H9 (cell line): ENCODE measurements around the gene ADAM23. TPM values are rescaled to one million over a fixed set of nuclear protein-coding genes. Genes with fewer than 3 reads are reported as not detected.

Source experiments
- DNase-seq: peaks from one replicate; pipeline ENCODE4 v3.0.0-alpha.2; 2017
- H2AFZ ChIP-seq: one replicate; pipeline ENCODE4 v1.6.1; 2013; ENCODE audit warnings: mild to moderate bottlenecking, low read length, control low read depth, moderate library complexity
- H2AK5ac ChIP-seq: 2 replicates; pipeline ENCODE4 v1.6.1; 2013; ENCODE audit warnings: low read length, control low read depth, mixed read lengths; ENCODE audit not compliant: insufficient read length
- H2BK120ac ChIP-seq: one replicate; pipeline ENCODE4 v1.6.1; 2013; ENCODE audit warnings: low read depth, mild to moderate bottlenecking, low read length, control low read depth, inconsistent platforms; ENCODE audit not compliant: poor library complexity, severe bottlenecking
- H2BK12ac ChIP-seq: 2 replicates; pipeline ENCODE4 v1.6.1; 2013; ENCODE audit warnings: low read length, control low read depth, mixed read lengths, low read depth; ENCODE audit not compliant: insufficient read length
- H2BK15ac ChIP-seq: 2 replicates; pipeline ENCODE4 v1.6.1; 2013; ENCODE audit warnings: low read depth, low read length, control low read depth
- H2BK20ac ChIP-seq: one replicate; pipeline ENCODE4 v1.6.1; 2013; ENCODE audit warnings: low read depth, mild to moderate bottlenecking, low read length, control low read depth, inconsistent platforms; ENCODE audit not compliant: poor library complexity, severe bottlenecking
- H2BK5ac ChIP-seq: 2 replicates; pipeline ENCODE4 v1.6.1; 2013; ENCODE audit warnings: low read length, control low read depth, mixed read lengths; ENCODE audit not compliant: insufficient read length
- H3K14ac ChIP-seq: 2 replicates; pipeline ENCODE4 v1.6.1; 2013; ENCODE audit warnings: low read length, control low read depth; ENCODE audit not compliant: insufficient read depth
- H3K18ac ChIP-seq: 2 replicates; pipeline ENCODE4 v1.6.1; 2013; ENCODE audit warnings: low read depth, mild to moderate bottlenecking, mixed read lengths, low read length, control low read depth; ENCODE audit not compliant: insufficient read length
- H3K23ac ChIP-seq: 2 replicates; pipeline ENCODE4 v1.6.1; 2013; ENCODE audit warnings: low read length, control low read depth, mixed read lengths, low read depth; ENCODE audit not compliant: insufficient read length
- H3K23me2 ChIP-seq: 2 replicates; pipeline ENCODE4 v1.6.1; 2013; ENCODE audit warnings: low read depth, mild to moderate bottlenecking, mixed read lengths, low read length, control low read depth; ENCODE audit not compliant: insufficient read length, poor library complexity, severe bottlenecking
- H3K27ac ChIP-seq: 2 replicates; pipeline ENCODE4 v1.5.1; 2013; ENCODE audit warnings: low read length, control low read depth, mixed read lengths, low read depth; ENCODE audit not compliant: insufficient read length
- H3K27me3 ChIP-seq: 2 replicates; pipeline ENCODE4 v1.6.1; 2013; ENCODE audit warnings: low read length, control low read depth, inconsistent platforms; ENCODE audit not compliant: insufficient read depth
- H3K4ac ChIP-seq: 2 replicates; pipeline ENCODE4 v1.6.1; 2013; ENCODE audit warnings: low read depth, mild to moderate bottlenecking, control low read depth, inconsistent platforms, low read length, moderate library complexity
- H3K4me1 ChIP-seq: 2 replicates; pipeline ENCODE4 v1.6.1; 2013; ENCODE audit warnings: low read length, control low read depth, inconsistent platforms; ENCODE audit not compliant: insufficient read depth
- H3K4me2 ChIP-seq: 2 replicates; pipeline ENCODE4 v1.6.1; 2013; ENCODE audit warnings: low read length, control low read depth, mixed read lengths; ENCODE audit not compliant: insufficient read length, insufficient read depth
- H3K56ac ChIP-seq: 2 replicates; pipeline ENCODE4 v1.6.1; 2013; ENCODE audit warnings: low read depth, mild to moderate bottlenecking, mixed read lengths, low read length, control low read depth; ENCODE audit not compliant: insufficient read length
- H3K79me1 ChIP-seq: 2 replicates; pipeline ENCODE4 v1.6.1; 2013; ENCODE audit warnings: low read depth, mild to moderate bottlenecking, moderate library complexity, low read length, control low read depth, inconsistent platforms; ENCODE audit not compliant: insufficient read depth, poor library complexity, severe bottlenecking
- H3K79me2 ChIP-seq: 2 replicates; pipeline ENCODE4 v1.6.1; 2013; ENCODE audit warnings: low read length, control low read depth, inconsistent platforms; ENCODE audit not compliant: insufficient read depth
- H3K9ac ChIP-seq: 2 replicates; pipeline ENCODE4 v1.6.1; 2013; ENCODE audit warnings: low read length, control low read depth, mixed read lengths; ENCODE audit not compliant: insufficient read length; ENCODE audit errors: extremely low read depth
- H3K9me3 ChIP-seq: one replicate; pipeline ENCODE4 v1.6.1; 2013; ENCODE audit warnings: low read depth, low read length, inconsistent platforms; ENCODE audit not compliant: control insufficient read depth
- H3T11ph ChIP-seq: one replicate; pipeline ENCODE4 v1.6.1; 2013; ENCODE audit warnings: mild to moderate bottlenecking, low read length, control low read depth, inconsistent platforms
- H4K20me1 ChIP-seq: one replicate; pipeline ENCODE4 v1.6.1; 2013; ENCODE audit not compliant: control insufficient read depth, insufficient read length, insufficient read depth
- H4K5ac ChIP-seq: 2 replicates; pipeline ENCODE4 v1.6.1; 2013; ENCODE audit warnings: low read depth, mild to moderate bottlenecking, mixed read lengths, low read length, control low read depth; ENCODE audit not compliant: insufficient read length
- H4K8ac ChIP-seq: replicated peaks from 2 replicates; pipeline ENCODE4 v1.6.1; 2013; ENCODE audit warnings: low read length, control low read depth, mixed read lengths, low read depth; ENCODE audit not compliant: insufficient read length
- H4K91ac ChIP-seq: 2 replicates; pipeline ENCODE4 v1.6.1; 2013; ENCODE audit warnings: low read depth, mild to moderate bottlenecking, moderate library complexity, mixed read lengths, low read length, control low read depth; ENCODE audit not compliant: insufficient read length
- H3K27ac Mint-ChIP-seq, 3 experiments: 2 replicates in 2 of 3; 3 replicates in 1 of 3; pipeline ENCODE4 v1.8.0; 2020 to 2021; ENCODE audit warnings: mixed read lengths in 3 of 3, mild to moderate bottlenecking in 1 of 3, moderate library complexity in 1 of 3
- H3K27me3 Mint-ChIP-seq: 2 replicates; pipeline ENCODE4 v1.8.0; 2021; ENCODE audit warnings: low read depth, mild to moderate bottlenecking, moderate library complexity, mixed read lengths
- H3K36me3 Mint-ChIP-seq, 3 experiments: 2 replicates in 2 of 3; 3 replicates in 1 of 3; pipeline ENCODE4 v1.8.0; 2020 to 2021; ENCODE audit warnings: low read depth in 3 of 3, mixed read lengths in 3 of 3; ENCODE audit not compliant: insufficient read depth in 1 of 3
- H3K4me1 Mint-ChIP-seq, 2 experiments: 2 replicates each; pipeline ENCODE4 v1.8.0; 2020; ENCODE audit warnings: mixed read lengths in 2 of 2
- H3K4me3 Mint-ChIP-seq, 2 experiments: 2 replicates in 1 of 2; 3 replicates in 1 of 2; pipeline ENCODE4 v1.8.0; 2020 to 2021; ENCODE audit warnings: mild to moderate bottlenecking in 2 of 2, mixed read lengths in 2 of 2, moderate library complexity in 1 of 2
- H3K9me3 Mint-ChIP-seq, 2 experiments: 2 replicates in 1 of 2; 3 replicates in 1 of 2; pipeline ENCODE4 v1.8.0; 2020; ENCODE audit warnings: mild to moderate bottlenecking in 2 of 2, mixed read lengths in 2 of 2, moderate library complexity in 1 of 2
- CTCF ChIP-seq: fragments of 200-600 bp; sonication (generic); conservative IDR thresholded peaks from 3 replicates; pipeline ENCODE4 v1.8.0; 2021; ENCODE audit warnings: antibody characterized with exemption, mild to moderate bottlenecking
- WGBS: extraction: QIAGEN DNeasy Blood & Tissue Kit; methylation state at CpG from one replicate; pipeline ENCODE4 v1.1.7; 2013; ENCODE audit warnings: missing lambda C conversion rate, low lambda C conversion rate, mixed read lengths; ENCODE audit not compliant: insufficient read length; ENCODE audit errors: extremely low coverage; 5-methylcytosine and 5-hydroxymethylcytosine counted together
- total RNA-seq: library from RNA; stranded (reverse); gene quantifications from 2 replicates; pipeline ENCODE4 v1.2.1, GENCODE V29; 2021

Gene ADAM23
- total RNA-seq, 1 experiment from 2014 or later = 21.4 TPM

GRCh38 chr2:206665251-206665650 is 221.9 kb downstream of the ADAM23 start:
- H3K27me3 ChIP-seq = no peaks in the 10 kb centered on the region
- no peaks in the 10 kb centered on the region for H3K23me2 ChIP-seq
- H4K20me1 ChIP-seq = no peaks in the 10 kb centered on the region
- no peak overlapping the region for H3K4ac ChIP-seq
- no peak overlapping the region for H2BK15ac ChIP-seq
- no CpG with 5 or more reads among the region's 3 CpGs for WGBS
- H3K14ac ChIP-seq = no peak overlapping the region
- no peak overlapping the region for H2BK5ac ChIP-seq
- H3K79me2 ChIP-seq = no peaks in the 10 kb centered on the region
- no peaks in the 10 kb centered on the region for H3K4me1 ChIP-seq
- no peak overlapping the region for H3K56ac ChIP-seq
- H2BK20ac ChIP-seq = no peak overlapping the region
- no peak overlapping the region for H3T11ph ChIP-seq
- no peak overlapping the region for H4K91ac ChIP-seq
- no peak overlapping the region for H2BK12ac ChIP-seq
- no peak overlapping the region for H4K5ac ChIP-seq
- H3K18ac ChIP-seq = no peak overlapping the region
- H3K27ac Mint-ChIP-seq = no peak overlapping the region
- H4K8ac ChIP-seq = no peak overlapping the region
- H3K4me1 Mint-ChIP-seq = peaks cover 0 to 3% of the 10 kb centered on the region in 2 experiments; a peak in 1 of 4 replicates
- no peak for TF ChIP-seq CTCF
- H2AFZ ChIP-seq = no peak overlapping the region
- no peak overlapping the region for H2BK120ac ChIP-seq
- no peak overlapping the region for H3K27ac ChIP-seq
- no peaks in the 10 kb centered on the region for H3K9me3 ChIP-seq
- no peaks in the 10 kb centered on the region; the same call in 1 of the 2 replicates for H3K27me3 Mint-ChIP-seq
- no peaks in the 10 kb centered on the region for H3K9me3 Mint-ChIP-seq
- no peaks in the 10 kb centered on the region for H3K36me3 Mint-ChIP-seq
- H3K9ac ChIP-seq = no peak overlapping the region
- H3K4me2 ChIP-seq = no peak overlapping the region
- H3K23ac ChIP-seq = no peak overlapping the region
- H2AK5ac ChIP-seq = no peak overlapping the region
- no peaks in the 10 kb centered on the region for H3K79me1 ChIP-seq
- DNase-seq = no peak
- H3K4me3 Mint-ChIP-seq = no peak overlapping the region

Other genes with a start within 250 kb of the ADAM23 start
- gene ZDBF2, start 168.9 kb upstream of the ADAM23 start, total RNA-seq = 29.1 and 31.8 TPM in 2 replicates
- gene FAM237A, start 199.0 kb downstream of the ADAM23 start, total RNA-seq = not detected in 2 replicates